HG02610 (cell line): ENCODE results near the gene NYAP2.
A peak's percentile ranks its signal among the peaks of the same experiment; 100 is the strongest.

Experiments
- ATAC-seq: cut with Tn5 transposase; IDR thresholded peaks from one replicate; pipeline ENCODE4 v1.9.1; 2021; ENCODE audit warnings: mild to moderate bottlenecking, moderate library complexity; ENCODE audit not compliant: unreplicated experiment

Gene NYAP2

GRCh38 chr2:225536036-225536435 is 136.5 kb downstream of the NYAP2 start:
- ATAC-seq: no peak

- no peak for ATAC-seq
These were observed 144.1 kb downstream of the NYAP2 start for GRCh38 chr2:225543626-225544025.

- ATAC-seq: no peak
These were observed 157.0 kb downstream of the NYAP2 start for GRCh38 chr2:225556461-225556860.

GRCh38 chr2:225558399-225559071 is 159.0 kb downstream of the NYAP2 start:
- ATAC-seq: no peak

GRCh38 chr2:225559072-225559415 is 159.5 kb downstream of the NYAP2 start:
- no peak for ATAC-seq

- no peak for ATAC-seq
These were observed 167.3 kb downstream of the NYAP2 start for GRCh38 chr2:225566798-225567197.

GRCh38 chr2:225569995-225570394 is 170.5 kb downstream of the NYAP2 start:
- ATAC-seq: no peak

GRCh38 chr2:225573603-225574002 is 174.1 kb downstream of the NYAP2 start:
- no peak for ATAC-seq

- ATAC-seq: no peak
These were observed 175.2 kb downstream of the NYAP2 start for GRCh38 chr2:225574582-225575138.

GRCh38 chr2:225581135-225581534 is 181.6 kb downstream of the NYAP2 start:
- ATAC-seq: no peak

GRCh38 chr2:225581906-225582305 is 182.4 kb downstream of the NYAP2 start:
- ATAC-seq: no peak

GRCh38 chr2:225582355-225583116 is 183.0 kb downstream of the NYAP2 start:
- no peak for ATAC-seq

GRCh38 chr2:225584796-225585195 is 185.3 kb downstream of the NYAP2 start:
- no peak for ATAC-seq

- ATAC-seq: no peak
These were observed 191.4 kb downstream of the NYAP2 start for GRCh38 chr2:225590932-225591331.

- ATAC-seq: no peak
These were observed 198.4 kb downstream of the NYAP2 start for GRCh38 chr2:225597911-225598310.

- no peak for ATAC-seq
These were observed 198.9 kb downstream of the NYAP2 start for GRCh38 chr2:225598426-225598825.

- no peak for ATAC-seq
These were observed 199.4 kb downstream of the NYAP2 start for GRCh38 chr2:225598897-225599296.

- no peak for ATAC-seq
These were observed 200.3 kb downstream of the NYAP2 start for GRCh38 chr2:225599856-225600255.

GRCh38 chr2:225600444-225600843 is 200.9 kb downstream of the NYAP2 start:
- ATAC-seq: peak; percentile 44

- no peak for ATAC-seq
These were observed 201.4 kb downstream of the NYAP2 start for GRCh38 chr2:225600865-225601264.

- ATAC-seq: no peak
These were observed 202.7 kb downstream of the NYAP2 start for GRCh38 chr2:225602205-225602604.

- no peak for ATAC-seq
These were observed 208.6 kb downstream of the NYAP2 start for GRCh38 chr2:225608136-225608535.
